Non-pigmented ciliary epithelial cell (primary cell): ENCODE measurements around the gene PLCB4.
"Not testable (repeated sequence)": the region's sequence is repeated elsewhere in the genome, so short reads cannot be mapped to it uniquely, and the experiment has no call there.

ENCODE experiments used
- DNase-seq: peaks from one replicate; pipeline ENCODE4 v3.0.0-alpha.2; 2010; ENCODE audit warnings: low read depth

Gene PLCB4

GRCh38 chr20:9068841-9069663, at the start of gene PLCB4:
PLCB4 (plus strand) TSS chr20:9069087; CDS start chr20:9307815, 238,728 bp downstream.
- no peak for DNase-seq

- no peak for DNase-seq
Measured at GRCh38 chr20:9019833-9020232, 49.1 kb upstream of the PLCB4 start.

- no peak for DNase-seq
Measured at GRCh38 chr20:9021216-9021615, 47.7 kb upstream of the PLCB4 start.

GRCh38 chr20:9021699-9022098, 47.2 kb upstream of the PLCB4 start:
- no peak for DNase-seq

GRCh38 chr20:9022376-9022775, 46.5 kb upstream of the PLCB4 start:
- no peak for DNase-seq

GRCh38 chr20:9024606-9025005, 44.3 kb upstream of the PLCB4 start:
- DNase-seq: no peak

- DNase-seq: no peak
Measured at GRCh38 chr20:9025011-9025410, 43.9 kb upstream of the PLCB4 start.

GRCh38 chr20:9025643-9026042, 43.2 kb upstream of the PLCB4 start:
- no peak for DNase-seq

- DNase-seq: no peak
Measured at GRCh38 chr20:9027626-9028025, 41.3 kb upstream of the PLCB4 start.

GRCh38 chr20:9028419-9028818, 40.5 kb upstream of the PLCB4 start:
- DNase-seq: no peak

GRCh38 chr20:9031991-9032390, 36.9 kb upstream of the PLCB4 start:
- no peak for DNase-seq

- no peak for DNase-seq
Measured at GRCh38 chr20:9032758-9033157, 36.1 kb upstream of the PLCB4 start.

- peak; percentile 75 for DNase-seq
Measured at GRCh38 chr20:9035126-9035525, 33.8 kb upstream of the PLCB4 start.

- no peak for DNase-seq
Measured at GRCh38 chr20:9036593-9036992, 32.3 kb upstream of the PLCB4 start.

- DNase-seq: no peak
Measured at GRCh38 chr20:9038791-9039535, 29.9 kb upstream of the PLCB4 start.

GRCh38 chr20:9040863-9041524, 27.9 kb upstream of the PLCB4 start:
- DNase-seq: no peak

- DNase-seq: no peak
Measured at GRCh38 chr20:9043364-9043763, 25.5 kb upstream of the PLCB4 start.

GRCh38 chr20:9047928-9048327, 21.0 kb upstream of the PLCB4 start:
- DNase-seq: not testable (repeated sequence)

GRCh38 chr20:9051508-9051907, 17.4 kb upstream of the PLCB4 start:
- DNase-seq: peak; percentile 96

GRCh38 chr20:9052136-9052535, 16.8 kb upstream of the PLCB4 start:
- no peak for DNase-seq

GRCh38 chr20:9053108-9053507, 15.8 kb upstream of the PLCB4 start:
- DNase-seq: no peak

- DNase-seq: no peak
Measured at GRCh38 chr20:9054176-9054575, 14.7 kb upstream of the PLCB4 start.

- DNase-seq: no peak
Measured at GRCh38 chr20:9059931-9060330, 9.0 kb upstream of the PLCB4 start.
